ES-I3 (cell line): Measurements from ENCODE around the gene AQP6.

Experiments used
- H3K36me3 ChIP-seq: 2 replicates; pipeline ENCODE4 v1.6.1; 2013; ENCODE audit warnings: mild to moderate bottlenecking, low read length, control low read depth, moderate library complexity; ENCODE audit not compliant: insufficient read depth
- H3K4me1 ChIP-seq: 2 replicates; pipeline ENCODE4 v1.6.1; 2013; ENCODE audit warnings: mild to moderate bottlenecking, control low read depth, low read length; ENCODE audit not compliant: insufficient read depth
- H3K9ac ChIP-seq: 2 replicates; pipeline ENCODE4 v1.6.1; 2013; ENCODE audit warnings: low read depth, mild to moderate bottlenecking, low read length, moderate library complexity
- H3K9me3 ChIP-seq: 2 replicates; pipeline ENCODE4 v1.6.1; 2013; ENCODE audit warnings: mild to moderate bottlenecking, low read length, moderate library complexity; ENCODE audit not compliant: control insufficient read depth, insufficient read depth

The AQP6 gene

DNA sequence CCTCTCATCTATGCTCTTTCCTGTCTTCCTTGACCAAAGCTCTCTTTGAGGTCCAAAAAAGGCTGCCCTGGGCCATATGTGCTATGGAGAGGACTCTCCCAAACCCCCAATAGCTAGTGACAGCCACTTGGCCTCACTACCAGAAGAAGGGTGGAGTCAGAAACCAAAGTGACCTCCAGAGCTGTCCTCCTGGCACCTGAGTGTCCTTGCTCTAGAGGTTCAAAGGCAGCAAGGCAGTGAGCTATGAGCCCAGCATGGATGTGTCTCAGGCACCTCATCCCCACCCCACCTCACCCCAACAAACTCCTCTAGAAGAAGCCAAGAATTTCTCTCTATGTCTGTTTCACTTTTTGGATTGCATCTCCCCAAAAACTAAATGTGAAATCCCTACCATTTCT, 15.2 kb upstream of the AQP6 start:
- Histone ChIP-seq H3K4me1 (peaks cover 19% of the 10 kb centered on the region), H3K9ac (no peak overlapping the region), H3K36me3 (no peaks in the 10 kb centered on the region), H3K9me3 (no peaks in the 10 kb centered on the region)

DNA sequence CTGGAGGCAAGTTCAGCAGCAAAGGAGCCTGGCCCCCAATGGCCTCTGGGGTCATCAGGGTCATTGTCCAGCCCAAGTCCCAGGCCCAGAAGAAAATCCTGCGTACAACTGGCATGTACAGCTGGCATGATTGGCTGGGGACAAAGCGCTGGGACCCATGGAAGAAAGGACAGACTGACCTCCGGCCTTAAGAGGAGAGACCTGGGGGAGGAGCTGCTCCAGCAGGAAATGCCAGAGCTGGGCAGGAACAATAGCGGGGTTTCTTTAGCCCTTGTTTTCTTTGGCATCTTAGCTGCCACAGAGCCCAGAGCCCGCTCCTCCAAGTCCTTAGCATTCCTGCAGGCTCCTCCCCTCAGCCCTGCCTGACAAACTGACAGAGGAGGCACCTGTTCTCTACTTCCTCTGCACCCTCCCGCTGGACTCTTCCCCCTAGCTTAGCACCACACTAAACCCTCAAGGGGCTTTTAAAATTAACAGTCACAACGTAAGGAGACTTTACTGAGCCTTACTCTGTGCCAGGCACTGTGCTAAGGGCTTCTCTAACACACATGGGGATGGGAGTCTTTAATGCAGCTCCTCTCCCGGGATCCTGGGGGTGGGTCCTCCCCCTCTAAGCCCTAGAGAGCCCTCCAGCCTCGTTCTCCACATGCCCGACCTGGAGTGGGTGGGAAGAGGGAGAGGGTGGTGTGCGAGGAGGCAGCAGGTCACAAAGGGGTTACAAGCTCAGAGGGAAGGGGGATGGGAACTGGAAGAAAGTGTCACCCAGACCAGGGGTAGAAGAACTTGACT, 12.9 kb upstream of the AQP6 start:
- Histone ChIP-seq H3K4me1 (peaks cover 19% of the 10 kb centered on the region), H3K9ac (no peak overlapping the region), H3K36me3 (no peaks in the 10 kb centered on the region), H3K9me3 (no peaks in the 10 kb centered on the region)

GRCh38 chr12:49960474-49961110, 12.2 kb upstream of the AQP6 start:
- peak overlapping the region; percentile 49; the same call in 1 of the 2 replicates for H3K9ac ChIP-seq
- H3K4me1 ChIP-seq: peaks cover 19% of the 10 kb centered on the region

DNA sequence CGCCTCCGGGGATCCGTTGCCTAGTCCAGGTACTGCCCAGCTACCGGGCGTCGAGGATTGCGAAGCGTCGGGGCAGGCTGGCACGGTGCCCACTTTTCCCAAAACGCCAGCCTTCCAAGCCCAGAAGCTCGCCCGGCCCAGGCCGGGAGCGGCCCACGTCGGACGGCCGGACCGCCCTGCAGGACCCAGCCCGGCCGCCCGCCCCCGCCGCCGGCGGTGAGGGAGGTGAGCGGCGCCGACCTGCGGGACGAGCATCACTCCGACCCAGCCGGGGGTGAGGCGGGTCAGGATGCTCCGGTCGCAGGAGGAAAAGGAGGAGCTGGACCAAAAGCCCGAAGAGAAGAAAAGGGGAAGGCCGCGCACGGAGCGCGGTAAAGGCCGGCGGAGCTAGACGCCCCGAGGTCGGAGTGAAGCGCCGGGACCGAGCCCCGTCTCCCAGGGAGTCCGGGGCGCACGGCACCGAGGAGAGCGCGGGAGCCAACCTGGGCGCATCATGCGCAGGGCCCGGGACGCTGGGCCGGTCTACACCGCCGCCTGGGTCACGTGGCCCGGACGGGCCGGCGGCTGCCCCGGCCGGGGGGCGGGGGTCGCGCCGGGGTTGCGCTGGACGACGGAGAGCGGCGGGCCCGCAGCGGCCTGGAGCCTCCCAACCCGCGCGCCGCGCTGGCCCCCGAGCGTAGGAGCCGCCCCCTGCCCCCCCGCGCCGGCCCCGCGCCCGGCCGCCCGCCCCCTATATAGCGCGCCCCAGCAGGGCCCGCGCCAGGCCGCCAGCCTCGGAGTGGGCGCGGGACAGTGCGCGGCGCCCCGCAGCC, 11.4 kb upstream of the AQP6 start, which contains the start of gene AQP5:
Gene AQP5, plus strand, starts transcription at position 762 of the 812 bp plus-strand sequence. CDS start 146 bp downstream, outside the sequence.
- Histone ChIP-seq H3K9me3 (no peaks in the 10 kb centered on the region), H3K9ac (peak within 1 kb of the TSS; percentile 49), H3K36me3 (no peaks in the 10 kb centered on the region), H3K4me1 (peaks cover 19% of the 10 kb centered on the region)

More at GRCh38 chr12:49960474-49961110, 12.2 kb upstream of the AQP6 start:
- Histone ChIP-seq H3K36me3 (no peaks in the 10 kb centered on the region), H3K9me3 (no peaks in the 10 kb centered on the region)

- Histone ChIP-seq H3K4me1 (peaks cover 19% of the 10 kb centered on the region), H3K36me3 (no peaks in the 10 kb centered on the region), H3K9me3 (no peaks in the 10 kb centered on the region), H3K9ac (peak overlapping the region; percentile 21; the same call in 1 of the 2 replicates)
Measured at GRCh38 chr12:49961993-49962764, 10.6 kb upstream of the AQP6 start.

- Histone ChIP-seq H3K9ac (no peak overlapping the region), H3K9me3 (no peaks in the 10 kb centered on the region), H3K36me3 (no peaks in the 10 kb centered on the region), H3K4me1 (peaks cover 19% of the 10 kb centered on the region)
Measured at GRCh38 chr12:49962861-49963765, 9.6 kb upstream of the AQP6 start.

- Histone ChIP-seq H3K36me3 (no peaks in the 10 kb centered on the region), H3K9ac (no peak overlapping the region), H3K4me1 (peaks cover 16% of the 10 kb centered on the region), H3K9me3 (no peaks in the 10 kb centered on the region)
Measured at GRCh38 chr12:49963976-49964815, 8.6 kb upstream of the AQP6 start.

DNA sequence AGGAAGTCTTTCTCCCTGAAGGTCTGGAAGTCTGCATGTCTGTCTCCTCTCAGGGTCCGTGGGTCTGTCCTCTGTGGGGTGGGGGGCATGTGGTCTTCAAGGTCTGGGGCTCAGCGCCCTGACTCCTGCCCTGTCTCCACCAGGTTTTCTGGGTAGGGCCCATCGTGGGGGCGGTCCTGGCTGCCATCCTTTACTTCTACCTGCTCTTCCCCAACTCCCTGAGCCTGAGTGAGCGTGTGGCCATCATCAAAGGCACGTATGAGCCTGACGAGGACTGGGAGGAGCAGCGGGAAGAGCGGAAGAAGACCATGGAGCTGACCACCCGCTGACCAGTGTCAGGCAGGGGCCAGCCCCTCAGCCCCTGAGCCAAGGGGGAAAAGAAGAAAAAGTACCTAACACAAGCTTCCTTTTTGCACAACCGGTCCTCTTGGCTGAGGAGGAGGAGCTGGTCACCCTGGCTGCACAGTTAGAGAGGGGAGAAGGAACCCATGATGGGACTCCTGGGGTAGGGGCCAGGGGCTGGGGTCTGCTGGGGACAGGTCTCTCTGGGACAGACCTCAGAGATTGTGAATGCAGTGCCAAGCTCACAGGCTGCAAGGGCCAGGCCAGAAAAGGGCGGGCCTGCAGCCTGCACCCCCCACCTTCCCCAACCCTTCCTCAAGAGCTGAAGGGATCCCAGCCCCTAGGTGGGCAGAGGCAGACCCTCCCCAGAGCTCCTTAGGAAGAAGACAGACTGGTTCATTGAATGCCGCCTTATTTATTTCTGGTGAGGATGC, 7.7 kb upstream of the AQP6 start:
- no peaks in the 10 kb centered on the region for H3K9me3 ChIP-seq
- H3K36me3 ChIP-seq: no peaks in the 10 kb centered on the region
- H3K4me1 ChIP-seq: peaks cover 8% of the 10 kb centered on the region
- no peak overlapping the region for H3K9ac ChIP-seq

DNA sequence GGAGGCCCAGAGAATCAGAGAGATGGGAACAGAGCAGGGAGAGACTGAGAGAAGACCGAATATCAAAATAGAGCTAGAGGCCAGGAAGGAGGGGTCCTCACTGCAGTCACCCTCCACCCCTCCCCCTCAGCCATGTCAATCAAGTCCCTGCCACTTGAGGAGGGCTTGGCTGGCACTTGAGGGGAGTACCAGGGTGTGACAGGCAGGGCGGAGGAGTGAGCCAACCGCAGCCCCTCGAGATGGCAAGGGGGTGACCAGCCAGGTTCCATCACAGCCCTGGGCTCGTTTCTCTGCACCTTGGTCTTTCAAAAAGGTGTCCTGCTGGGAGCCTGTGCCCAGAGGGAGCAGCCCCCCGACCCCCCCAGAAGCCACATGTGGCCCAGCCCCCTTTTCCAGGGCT, 6.9 kb upstream of the AQP6 start:
- Histone ChIP-seq H3K9me3 (no peaks in the 10 kb centered on the region), H3K36me3 (no peaks in the 10 kb centered on the region), H3K9ac (no peak overlapping the region), H3K4me1 (0 out of 2 replicates have a peak, but pooled peaks cover under 1% of the 10 kb centered on the region)

GRCh38 chr12:49966511-49967041, 6.2 kb upstream of the AQP6 start:
- H3K9me3 ChIP-seq: no peaks in the 10 kb centered on the region
- no peaks in the 10 kb centered on the region for H3K4me1 ChIP-seq
- H3K9ac ChIP-seq: no peak overlapping the region
- H3K36me3 ChIP-seq: no peaks in the 10 kb centered on the region

- Histone ChIP-seq H3K9ac (peak overlapping the region; percentile 35; the same call in 1 of the 2 replicates), H3K36me3 (no peaks in the 10 kb centered on the region), H3K9me3 (no peaks in the 10 kb centered on the region), H3K4me1 (no peaks in the 10 kb centered on the region; the same call in 1 of the 2 replicates)
Measured at GRCh38 chr12:49967042-49967776, 5.5 kb upstream of the AQP6 start.
